Femur (tissue), 1 donor: ENCODE measurements around the gene TPSD1.

Source experiments
- DNase-seq: peaks from one replicate; pipeline ENCODE4 v3.0.0-alpha.2; 2017

Gene TPSD1

GRCh38 chr16:1301562-1301961, 45.7 kb downstream of the TPSD1 start:
- DNase-seq, result no peak

GRCh38 chr16:1305823-1306222, 50.0 kb downstream of the TPSD1 start:
- DNase-seq, result no peak

GRCh38 chr16:1306334-1306733, 50.5 kb downstream of the TPSD1 start:
- DNase-seq, result no peak

GRCh38 chr16:1308036-1308976, 52.4 kb downstream of the TPSD1 start:
- DNase-seq, result no peak
